GM12892 (cell line): ENCODE data around the gene SORBS1.

Experiments used
- POLR2AphosphoS5 ChIP-seq: IDR thresholded peaks from 2 replicates; pipeline ENCODE4 v1.6.1; 2011; ENCODE audit warnings: low read depth, low read length, control low read depth
- TAF1 ChIP-seq: IDR thresholded peaks from 2 replicates; pipeline ENCODE4 v1.6.1; 2011; ENCODE audit warnings: low read depth, mild to moderate bottlenecking, control low read depth, low read length, borderline replicate concordance

GRCh38 chr10:95556994-95557767, 4.0 kb downstream of the SORBS1 start:
- no peak for TF ChIP-seq POLR2AphosphoS5
- TF ChIP-seq TAF1, result no peak
